ENCODE data around the gene LRP6.

- TF ChIP-seq CTCF (conservative IDR thresholded peaks at IDR 0.05; ENCODE audit: low read length) (no peak), EZH2phosphoT487 (IDR thresholded peaks at IDR 0.05; ENCODE audit: borderline replicate concordance, low read depth, low read length) (no peak)
These were observed 179.7 kb downstream of the LRP6 start for GRCh38 chr12:12086973-12087692.
